Measurements from ENCODE around the gene PGAP6. TPM values are rescaled to one million over a fixed set of nuclear protein-coding genes. Genes with fewer than 3 reads are reported as not detected.
"Not testable (repeated sequence)": the region's sequence is repeated elsewhere in the genome, so short reads cannot be mapped to it uniquely, and the experiment has no call there.

PGAP6 gene
- total RNA-seq, 1 donor from 2014 or later, result 114 TPM

DNA sequence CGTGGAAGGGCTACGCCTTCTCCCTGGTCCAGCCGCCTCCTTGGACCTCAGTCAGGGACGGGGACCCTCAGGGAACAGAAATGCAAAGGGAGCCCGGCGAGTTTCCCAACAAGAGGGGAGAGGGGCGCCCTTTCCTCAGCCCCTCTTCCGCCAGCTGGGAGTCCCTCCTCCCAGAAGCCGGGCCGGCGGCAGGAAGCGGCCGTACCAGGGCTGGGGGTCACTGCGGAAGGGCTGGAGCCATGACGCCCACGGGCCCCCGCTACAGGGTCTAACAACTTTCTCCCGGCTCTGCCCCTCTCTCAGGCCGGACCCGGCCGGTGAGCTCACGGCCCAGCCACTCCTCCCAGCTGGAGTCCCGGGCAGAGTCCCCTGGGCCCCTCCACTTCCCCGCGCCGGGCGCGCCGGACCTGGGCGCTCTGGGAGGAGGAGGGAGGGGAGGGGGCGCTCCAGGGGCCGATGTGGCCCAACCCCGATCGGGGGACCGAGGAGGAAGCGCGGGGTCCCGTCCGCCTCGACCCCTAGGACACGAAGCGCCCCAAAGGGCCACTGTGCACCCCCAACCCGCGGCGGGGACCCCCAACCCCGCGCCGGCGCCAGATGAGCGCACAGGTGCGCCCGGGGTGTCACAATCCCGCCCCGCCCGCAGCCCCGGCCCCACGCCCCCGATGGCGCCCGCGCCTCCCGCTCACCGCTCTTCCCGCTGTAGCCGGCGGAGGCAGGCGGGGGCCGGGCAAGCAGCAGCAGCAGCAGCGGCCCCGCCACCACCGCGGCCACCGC lies 578 bp downstream of the PGAP6 start:
- TF ChIP-seq, protein P1, sequence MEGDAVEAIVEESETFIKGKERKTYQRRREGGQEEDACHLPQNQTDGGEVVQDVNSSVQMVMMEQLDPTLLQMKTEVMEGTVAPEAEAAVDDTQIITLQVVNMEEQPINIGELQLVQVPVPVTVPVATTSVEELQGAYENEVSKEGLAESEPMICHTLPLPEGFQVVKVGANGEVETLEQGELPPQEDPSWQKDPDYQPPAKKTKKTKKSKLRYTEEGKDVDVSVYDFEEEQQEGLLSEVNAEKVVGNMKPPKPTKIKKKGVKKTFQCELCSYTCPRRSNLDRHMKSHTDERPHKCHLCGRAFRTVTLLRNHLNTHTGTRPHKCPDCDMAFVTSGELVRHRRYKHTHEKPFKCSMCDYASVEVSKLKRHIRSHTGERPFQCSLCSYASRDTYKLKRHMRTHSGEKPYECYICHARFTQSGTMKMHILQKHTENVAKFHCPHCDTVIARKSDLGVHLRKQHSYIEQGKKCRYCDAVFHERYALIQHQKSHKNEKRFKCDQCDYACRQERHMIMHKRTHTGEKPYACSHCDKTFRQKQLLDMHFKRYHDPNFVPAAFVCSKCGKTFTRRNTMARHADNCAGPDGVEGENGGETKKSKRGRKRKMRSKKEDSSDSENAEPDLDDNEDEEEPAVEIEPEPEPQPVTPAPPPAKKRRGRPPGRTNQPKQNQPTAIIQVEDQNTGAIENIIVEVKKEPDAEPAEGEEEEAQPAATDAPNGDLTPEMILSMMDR (IDR thresholded peaks at IDR 0.05; ENCODE audit: insufficient read depth, low read length, poor library complexity, severe bottlenecking), result no peak
- Histone ChIP-seq H3K36me3 (ENCODE audit: control insufficient read depth, insufficient read depth, low read length) (no peaks in the 10 kb centered on the region), H3K27me3 (ENCODE audit: control insufficient read depth, insufficient read depth, low read length) (no peaks in the 10 kb centered on the region), H3K4me3 (ENCODE audit: low read depth, low read length) (peak overlapping the region; percentile 86)
- no peak for DNase-seq (ENCODE audit: low read depth)

DNA sequence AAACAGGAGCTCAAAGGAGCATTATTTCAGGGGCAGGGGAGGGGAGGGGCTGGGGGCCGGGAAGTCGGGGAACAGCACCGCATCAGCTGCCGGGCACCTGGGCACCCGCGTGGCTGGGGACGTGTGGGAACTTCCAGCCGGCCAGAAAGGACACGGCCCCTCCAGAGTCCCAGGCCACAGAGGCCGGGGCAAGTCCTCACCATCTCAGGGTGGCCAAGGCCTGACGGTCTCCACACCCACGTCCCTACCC lies 1.1 kb downstream of the PGAP6 start:
- Histone ChIP-seq H3K4me3 (ENCODE audit: low read depth, low read length) (peak overlapping the region; percentile 86), H3K27me3 (ENCODE audit: control insufficient read depth, insufficient read depth, low read length) (no peaks in the 10 kb centered on the region), H3K36me3 (ENCODE audit: control insufficient read depth, insufficient read depth, low read length) (no peaks in the 10 kb centered on the region)
- TF ChIP-seq, protein P1 (IDR thresholded peaks at IDR 0.05; ENCODE audit: insufficient read depth, low read length, poor library complexity, severe bottlenecking), result no peak
- DNase-seq (ENCODE audit: low read depth), result no peak

DNA sequence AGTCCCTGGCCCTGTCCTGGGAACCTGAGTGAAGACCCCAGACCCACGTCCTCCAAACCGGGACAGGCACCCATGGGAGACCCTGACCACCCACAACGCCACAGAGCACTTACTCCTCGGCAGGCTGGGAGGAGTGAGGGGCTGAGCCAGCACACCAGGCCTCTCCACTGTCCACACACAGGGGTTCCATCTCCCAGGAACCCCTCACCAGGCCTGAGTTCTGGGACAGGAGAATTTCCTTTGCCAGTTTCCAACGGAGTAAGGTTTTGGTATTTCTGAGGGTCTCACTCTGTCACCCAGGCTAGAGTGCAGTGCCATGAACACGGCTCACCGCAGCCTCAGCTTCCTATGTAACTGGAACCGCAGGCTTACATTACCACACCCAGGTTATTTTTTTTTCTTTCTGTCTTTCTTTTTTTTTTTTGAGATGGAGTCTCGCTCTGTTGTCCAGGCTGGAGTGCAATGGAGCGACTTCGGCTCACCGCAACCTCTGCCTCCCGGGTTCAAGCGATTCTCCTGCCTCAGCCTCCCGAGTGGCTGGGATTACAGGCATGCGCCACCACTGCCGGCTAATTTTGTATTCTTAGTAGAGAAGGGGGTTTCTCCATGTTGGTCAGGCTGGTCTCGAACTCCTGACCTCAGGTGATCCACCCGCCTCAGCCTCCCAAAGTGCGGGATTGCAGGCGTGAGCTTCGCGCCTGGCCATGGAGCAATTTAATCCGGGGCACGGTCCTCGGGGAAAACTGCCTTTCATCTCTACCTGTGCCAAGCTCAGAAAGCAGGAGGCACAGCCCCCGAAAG lies 1.6 kb downstream of the PGAP6 start:
- DNase-seq (ENCODE audit: low read depth), result no peak
- TF ChIP-seq, protein P1 (IDR thresholded peaks at IDR 0.05; ENCODE audit: insufficient read depth, low read length, poor library complexity, severe bottlenecking), result no peak
- H3K4me3 ChIP-seq (ENCODE audit: low read depth, low read length), result peak overlapping the region; percentile 86
- H3K27me3 ChIP-seq (ENCODE audit: control insufficient read depth, insufficient read depth, low read length), result no peaks in the 10 kb centered on the region
- H3K36me3 ChIP-seq (ENCODE audit: control insufficient read depth, insufficient read depth, low read length), result no peaks in the 10 kb centered on the region

DNA sequence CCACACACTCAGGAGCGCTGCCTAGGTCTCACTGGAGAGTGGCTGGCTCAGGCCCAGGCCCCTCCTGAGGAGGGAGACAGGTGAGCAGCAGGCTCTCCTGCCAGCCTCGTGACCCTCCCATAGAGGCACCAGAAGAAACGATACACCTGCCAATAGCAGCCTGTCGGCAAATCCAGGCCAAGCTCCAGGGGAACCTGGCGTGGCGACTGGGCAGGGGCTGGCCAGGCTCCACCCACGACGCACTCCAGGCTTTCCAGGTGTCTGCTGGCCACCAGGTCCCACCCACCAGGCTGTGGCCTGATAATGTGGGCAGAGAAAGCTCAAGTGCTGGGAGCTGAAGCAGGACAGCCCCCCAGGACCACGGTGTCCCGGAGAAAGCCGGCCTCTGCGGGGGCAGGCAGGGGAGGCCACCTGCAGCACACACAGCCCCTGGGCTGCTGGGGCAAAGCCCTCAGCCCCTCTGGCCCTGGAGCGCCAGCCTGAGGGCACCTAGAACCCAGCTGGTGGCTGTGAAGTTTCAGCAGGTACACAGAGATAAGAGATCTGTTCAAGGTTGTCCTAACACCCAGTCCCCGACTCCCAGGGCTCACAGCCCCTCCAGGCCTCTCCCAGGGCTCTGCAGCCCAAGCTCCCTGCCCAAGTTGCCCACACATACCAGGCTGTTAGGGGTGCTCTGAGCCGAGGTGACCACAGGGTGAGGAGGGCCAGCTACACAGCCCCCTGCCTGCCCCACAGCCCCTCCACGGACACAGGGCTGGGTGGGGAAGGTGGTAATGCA lies 2.4 kb downstream of the PGAP6 start:
- DNase-seq (ENCODE audit: low read depth), result no peak
- Histone ChIP-seq H3K27me3 (ENCODE audit: control insufficient read depth, insufficient read depth, low read length) (no peaks in the 10 kb centered on the region), H3K4me3 (ENCODE audit: low read depth, low read length) (no peak overlapping the region), H3K36me3 (ENCODE audit: control insufficient read depth, insufficient read depth, low read length) (peaks cover 3% of the 10 kb centered on the region)
- TF ChIP-seq, protein P1 (IDR thresholded peaks at IDR 0.05; ENCODE audit: insufficient read depth, low read length, poor library complexity, severe bottlenecking), result no peak

DNA sequence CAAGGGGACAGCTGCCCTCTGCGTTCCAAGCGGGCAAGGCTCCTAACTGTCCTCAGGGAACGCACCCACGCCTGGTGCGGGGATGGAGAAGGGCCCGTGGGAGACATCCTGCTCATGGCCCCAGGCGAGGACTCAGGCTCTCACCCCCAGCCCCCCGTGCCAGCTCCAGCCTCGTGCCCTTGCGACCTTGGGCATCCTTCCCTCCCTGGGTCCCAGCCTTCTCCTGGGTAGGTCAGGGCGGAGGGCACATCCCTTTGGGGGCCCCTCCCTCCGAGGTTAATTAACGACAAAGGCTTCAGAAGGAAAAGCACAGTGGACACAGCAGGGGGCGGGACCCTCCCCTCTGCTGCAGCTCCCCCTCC lies 3.0 kb downstream of the PGAP6 start:
- DNase-seq (ENCODE audit: low read depth), result no peak
- H3K36me3 ChIP-seq (ENCODE audit: control insufficient read depth, insufficient read depth, low read length), result peaks cover 3% of the 10 kb centered on the region
- no peak overlapping the region for H3K4me3 ChIP-seq (ENCODE audit: low read depth, low read length)
- no peaks in the 10 kb centered on the region for H3K27me3 ChIP-seq (ENCODE audit: control insufficient read depth, insufficient read depth, low read length)
- TF ChIP-seq, protein P1 (IDR thresholded peaks at IDR 0.05; ENCODE audit: insufficient read depth, low read length, poor library complexity, severe bottlenecking), result no peak

DNA sequence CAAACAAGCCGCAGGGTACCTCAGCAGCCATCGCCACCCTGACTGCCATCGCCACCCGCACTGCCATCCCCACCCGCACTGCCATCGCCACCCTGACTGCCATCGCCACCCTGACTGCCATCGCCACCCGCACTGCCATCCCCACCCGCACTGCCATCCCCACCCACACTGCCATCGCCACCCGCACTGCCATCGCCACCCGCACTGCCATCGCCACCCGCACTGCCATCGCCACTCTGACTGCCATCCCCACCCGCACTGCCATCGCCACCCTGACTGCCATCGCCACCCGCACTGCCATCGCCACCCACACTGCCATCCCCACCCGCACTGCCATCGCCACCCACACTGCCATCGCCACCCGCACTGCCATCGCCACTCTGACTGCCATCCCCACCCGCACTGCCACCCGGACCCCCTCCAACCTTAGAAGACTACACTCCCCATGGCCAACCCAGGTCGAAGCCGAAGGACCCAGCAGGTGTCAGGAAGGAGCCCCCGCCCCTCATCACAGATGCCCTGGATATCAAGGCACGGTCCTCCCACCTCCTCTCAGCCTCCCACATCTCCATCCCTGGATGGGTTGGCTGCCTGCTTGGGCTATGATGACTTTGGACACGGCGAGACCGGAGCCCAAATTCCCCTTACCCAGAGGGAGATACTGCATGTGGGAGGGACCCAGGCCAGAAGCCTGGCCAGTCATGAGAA lies 3.5 kb downstream of the PGAP6 start:
- not testable (repeated sequence) for H3K27me3 ChIP-seq (ENCODE audit: control insufficient read depth, insufficient read depth, low read length); H3K4me3 ChIP-seq (ENCODE audit: low read depth, low read length); DNase-seq (ENCODE audit: low read depth); H3K36me3 ChIP-seq (ENCODE audit: control insufficient read depth, insufficient read depth, low read length)

All from kidney epithelial cell (primary cell).